IMR-90 (cell line): Measurements from ENCODE around the gene RAD51B. TPM values are rescaled to one million over a fixed set of nuclear protein-coding genes. Genes with fewer than 3 reads are reported as not detected.

Source experiments
- ATAC-seq: fragments of 200-7000 bp; cut with Tn5 transposase; 2 replicates; pipeline ENCODE4 v1.9.1; 2020; ENCODE audit warnings: low read depth, mild to moderate bottlenecking, moderate library complexity
- BruUV-seq: library from RNA; stranded (reverse); fragments of 400-500 nt; replicated peaks from 2 replicates; lab custom pipeline; 2021; lab: Mats Ljungman, UMichigan
- CTCF ChIA-PET: fragments of 300-600 bp; formaldehyde crosslinking; extraction: SDS; loops from one replicate; lab custom pipeline; 2021; ENCODE audit warnings: antibody characterized with exemption; lab: Yijun Ruan, JAX
- POLR2A ChIA-PET: fragments of 300-600 bp; sonication (Branson Sonifier 250); formaldehyde crosslinking; loops from one replicate; lab custom pipeline; 2022; ENCODE audit warnings: antibody characterized with exemption; ENCODE audit not compliant: unreplicated experiment; lab: Charles Lee
- DNase-seq: peaks from one replicate; pipeline ENCODE4 v3.0.0; 2013
- H2AFZ ChIP-seq: replicated peaks from 2 replicates; pipeline ENCODE3; 2013; ENCODE audit warnings: low read length, mild to moderate bottlenecking; ENCODE audit not compliant: poor library complexity
- H2AK5ac ChIP-seq: 2 replicates; pipeline ENCODE4 v1.6.1; 2013; ENCODE audit warnings: low read depth, low read length, inconsistent platforms
- H2AK9ac ChIP-seq: replicated peaks from 2 replicates; pipeline ENCODE3; 2013; ENCODE audit warnings: mild to moderate bottlenecking, low read depth, low read length, moderate library complexity; ENCODE audit not compliant: poor library complexity
- H2BK120ac ChIP-seq: 2 replicates; pipeline ENCODE4 v1.6.1; 2013; ENCODE audit warnings: low read depth, low read length, inconsistent platforms
- H2BK15ac ChIP-seq: 3 replicates; pipeline ENCODE4 v1.6.1; 2013; ENCODE audit warnings: low read depth, low read length, inconsistent platforms
- H2BK20ac ChIP-seq: 2 replicates; pipeline ENCODE4 v1.6.1; 2013; ENCODE audit warnings: low read depth, mild to moderate bottlenecking, inconsistent platforms, low read length, moderate library complexity
- H2BK5ac ChIP-seq: 2 replicates; pipeline ENCODE4 v1.6.1; 2013; ENCODE audit warnings: mild to moderate bottlenecking, low read depth, low read length, inconsistent platforms; ENCODE audit not compliant: poor library complexity, severe bottlenecking
- H3K14ac ChIP-seq: replicated peaks from 2 replicates; pipeline ENCODE4 v1.6.1; 2013; ENCODE audit warnings: low read depth, low read length, inconsistent platforms
- H3K18ac ChIP-seq: 2 replicates; pipeline ENCODE4 v1.6.1; 2013; ENCODE audit warnings: low read depth, low read length, control low read depth
- H3K23ac ChIP-seq: 2 replicates; pipeline ENCODE4 v1.6.1; 2013; ENCODE audit warnings: low read depth, low read length, inconsistent platforms
- H3K27ac ChIP-seq: 2 replicates; pipeline ENCODE4 v1.5.1; 2013; ENCODE audit warnings: mild to moderate bottlenecking, control low read depth, low read length; ENCODE audit not compliant: insufficient read depth
- H3K27me3 ChIP-seq: 2 replicates; pipeline ENCODE4 v1.6.1; 2013; ENCODE audit warnings: low read length; ENCODE audit not compliant: control insufficient read depth, insufficient read depth
- H3K36me3 ChIP-seq: 2 replicates; pipeline ENCODE4 v1.6.1; 2013; ENCODE audit warnings: low read length, mixed read lengths; ENCODE audit not compliant: control insufficient read depth, insufficient read depth
- H3K4ac ChIP-seq: 2 replicates; pipeline ENCODE4 v1.6.1; 2013; ENCODE audit warnings: low read depth, low read length, inconsistent platforms
- H3K4me1 ChIP-seq: 2 replicates; pipeline ENCODE4 v1.6.1; 2013; ENCODE audit warnings: low read length, mixed read lengths; ENCODE audit not compliant: control insufficient read depth, insufficient read depth
- H3K4me2 ChIP-seq: 2 replicates; pipeline ENCODE4 v1.6.1; 2013; ENCODE audit warnings: low read depth, mild to moderate bottlenecking, control low read depth, low read length, moderate library complexity
- H3K4me3 ChIP-seq: 2 replicates; pipeline ENCODE4 v1.5.1; 2013; ENCODE audit warnings: low read depth, mild to moderate bottlenecking, control low read depth, low read length, moderate library complexity; ENCODE audit not compliant: insufficient read depth
- H3K56ac ChIP-seq: 2 replicates; pipeline ENCODE4 v1.6.1; 2013; ENCODE audit warnings: low read length, inconsistent platforms; ENCODE audit not compliant: insufficient read depth; ENCODE audit errors: extremely low read depth
- H3K79me1 ChIP-seq, 2 experiments: 2 replicates each; pipeline ENCODE4 v1.6.1; 2013; ENCODE audit warnings: low read length in 2 of 2, inconsistent platforms in 1 of 2, low read depth in 1 of 2
- H3K9ac ChIP-seq: 2 replicates; pipeline ENCODE4 v1.6.1; 2013; ENCODE audit warnings: low read depth, low read length, control low read depth
- H3K9me1 ChIP-seq: 2 replicates; pipeline ENCODE4 v1.6.1; 2013; ENCODE audit warnings: low read length, inconsistent platforms; ENCODE audit not compliant: insufficient read depth
- H3K9me3 ChIP-seq: 2 replicates; pipeline ENCODE4 v1.6.1; 2013; ENCODE audit warnings: low read length; ENCODE audit not compliant: control insufficient read depth, insufficient read depth
- H4K20me1 ChIP-seq: 2 replicates; pipeline ENCODE4 v1.6.1; 2013; ENCODE audit warnings: low read length, inconsistent platforms; ENCODE audit not compliant: insufficient read depth
- H4K5ac ChIP-seq: 2 replicates; pipeline ENCODE4 v1.6.1; 2013; ENCODE audit warnings: mild to moderate bottlenecking, low read depth, low read length, control low read depth
- H4K8ac ChIP-seq, 2 experiments: 2 replicates each; pipeline ENCODE4 v1.6.1; 2013; ENCODE audit warnings: low read depth in 2 of 2, low read length in 2 of 2, control low read depth in 1 of 2, inconsistent platforms in 1 of 2
- H4K91ac ChIP-seq: 2 replicates; pipeline ENCODE4 v1.6.1; 2013; ENCODE audit warnings: low read depth, low read length, inconsistent platforms; ENCODE audit not compliant: insufficient read depth
- BHLHE40 ChIP-seq: fragments of 150-350 bp; IDR thresholded peaks from 2 replicates; pipeline ENCODE4 v1.6.1; 2016; ENCODE audit warnings: mild to moderate bottlenecking, low read depth, low read length
- CEBPB ChIP-seq: IDR thresholded peaks from 2 replicates; pipeline ENCODE4 v1.6.1; 2012; ENCODE audit warnings: low read depth, low read length, improper control_type of control experiment
- MAZ ChIP-seq: IDR thresholded peaks from 2 replicates; pipeline ENCODE4 v1.6.1; 2012; ENCODE audit warnings: low read depth, mild to moderate bottlenecking, low read length, improper control_type of control experiment, moderate library complexity, borderline replicate concordance
- NFE2L2 ChIP-seq: fragments of 150-350 bp; IDR thresholded peaks from 2 replicates; pipeline ENCODE4 v1.6.1; 2016; ENCODE audit warnings: low read depth, mild to moderate bottlenecking, low read length
- POLR2A ChIP-seq: IDR thresholded peaks from 2 replicates; pipeline ENCODE4 v1.6.1; 2012; ENCODE audit warnings: mild to moderate bottlenecking, low read depth, low read length
- RAD21 ChIP-seq: IDR thresholded peaks from 2 replicates; pipeline ENCODE4 v1.6.1; 2012; ENCODE audit warnings: low read length, improper control_type of control experiment
- RCOR1 ChIP-seq: IDR thresholded peaks from 2 replicates; pipeline ENCODE4 v1.6.1; 2012; ENCODE audit warnings: mild to moderate bottlenecking, low read length, improper control_type of control experiment; ENCODE audit not compliant: insufficient replicate concordance
- RFX5 ChIP-seq: IDR thresholded peaks from 2 replicates; pipeline ENCODE4 v1.8.0; 2012; ENCODE audit warnings: low read depth, mild to moderate bottlenecking, low read length, moderate library complexity
- SMC3 ChIP-seq: fragments of 150-350 bp; IDR thresholded peaks from 2 replicates; pipeline ENCODE4 v1.6.1; 2016; ENCODE audit warnings: low read depth, mild to moderate bottlenecking, antibody characterized with exemption, low read length, moderate library complexity
- WGBS, 2 experiments: methylation state at CpG; one replicate each; pipeline versions ENCODE4 v1.1.5 to v1.1.7; 2013; ENCODE audit warnings: missing lambda C conversion rate in 2 of 2; ENCODE audit not compliant: insufficient read length in 1 of 2; ENCODE audit errors: extremely low coverage in 2 of 2; 5-methylcytosine and 5-hydroxymethylcytosine counted together
- dilution Hi-C: fragments of 300-500 bp; cut with HindIII; formaldehyde crosslinking; loops from one replicate; pipeline ENCODE4 v1.14.3; 2018; ENCODE audit warnings: low sequenced_read_pairs; ENCODE audit not compliant: unreplicated experiment
- in situ Hi-C: fragments of 300-500 bp; cut with MboI; formaldehyde crosslinking; loops from 3 replicates; pipeline ENCODE4 v1.14.3; 2019; ENCODE audit warnings: low sequenced_read_pairs, inconsistent platforms, mixed read lengths
- intact Hi-C: fragments of 100-400 bp; cut with micrococcal nuclease; formaldehyde crosslinking; loops from 2 replicates; pipeline ENCODE4 v1.10.0; 2022
- polyA plus RNA-seq, 3 experiments: library from polyadenylated mRNA; depleted of rRNA; stranded (reverse); fragments of >200 nt; gene quantifications; 2 replicates each; pipeline ENCODE4 v1.2.3, GENCODE V29; 2012; ENCODE audit warnings: low replicate concordance in 1 of 3
- total RNA-seq: library from RNA; depleted of rRNA; stranded (reverse); fragments of >200 nt; gene quantifications from 2 replicates; pipeline ENCODE4 v1.2.3, GENCODE V29; 2012
- TF ChIP-seq, protein P1 (sequence below): fragments of 150-350 bp; IDR thresholded peaks from 2 replicates; pipeline ENCODE4 v1.6.1; 2016; ENCODE audit warnings: low read depth, mild to moderate bottlenecking, low read length, moderate library complexity, borderline replicate concordance
- TF ChIP-seq, protein P2 (sequence below): conservative IDR thresholded peaks from 2 replicates; pipeline ENCODE4 v1.5.1; 2012; ENCODE audit warnings: mild to moderate bottlenecking, low read depth, low read length, improper control_type of control experiment

The RAD51B gene
- total and polyA plus RNA-seq, 2 of the 4 experiments (the other 2 are of a cell fraction), result 5.1 to 18.8 TPM

DNA sequence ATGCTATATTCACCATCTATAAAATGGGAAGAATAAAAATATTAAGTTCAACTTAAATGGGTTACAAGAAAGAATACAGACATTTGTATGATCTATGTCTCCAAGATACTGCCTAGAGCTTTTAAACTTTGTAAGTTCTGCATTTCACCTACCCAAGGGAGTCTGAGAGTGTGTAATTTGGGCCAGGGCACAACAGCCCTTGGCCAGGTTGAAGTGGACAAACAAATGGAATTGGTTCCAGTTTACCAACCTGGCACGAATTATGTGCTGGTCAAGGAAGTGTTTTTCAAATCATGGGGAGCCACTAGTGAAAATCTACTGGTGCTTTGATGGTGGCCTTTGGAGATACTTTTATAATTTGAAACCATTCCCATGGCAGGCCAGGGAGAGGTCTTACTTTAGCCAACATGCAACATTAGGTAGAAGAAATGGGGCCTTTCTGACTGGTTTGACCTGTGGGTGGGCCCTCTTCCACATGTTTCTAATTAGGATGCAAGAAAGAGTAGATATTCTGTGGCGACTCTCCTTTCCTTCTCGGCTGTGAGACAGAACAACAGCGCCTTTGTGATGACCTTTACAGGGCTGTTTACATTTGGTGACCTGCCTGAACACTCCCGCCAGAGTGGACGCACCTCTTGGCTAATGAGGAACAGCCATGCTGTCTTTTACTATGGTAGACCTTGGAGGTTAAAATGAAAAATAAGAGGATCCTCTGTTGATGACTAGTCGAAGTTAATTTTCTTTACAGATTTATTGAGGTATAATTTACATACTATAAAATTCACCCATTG lies 496.7 kb downstream of the RAD51B start:
- Histone ChIP-seq H3K4me1 (no peaks in the 10 kb centered on the region), H3K79me1 (no peaks in the 10 kb centered on the region), H3K27me3 (no peaks in the 10 kb centered on the region), H2AFZ (no peak overlapping the region), H3K23ac (no peak overlapping the region), H3K9me1 (no peaks in the 10 kb centered on the region), H3K9me3 (no peaks in the 10 kb centered on the region), H2AK5ac (no peak overlapping the region), H3K56ac (no peak overlapping the region), H3K9ac (no peak overlapping the region), H4K8ac (no peak overlapping the region), H3K36me3 (no peaks in the 10 kb centered on the region), H4K20me1 (no peaks in the 10 kb centered on the region), H3K14ac (no peak overlapping the region), H3K4me2 (no peak overlapping the region), H3K27ac (no peak overlapping the region), H3K4me3 (no peak overlapping the region), H2AK9ac (no peak overlapping the region), H2BK15ac (no peak overlapping the region), H3K18ac (no peak overlapping the region), H2BK20ac (no peak overlapping the region), H4K5ac (no peak overlapping the region), H3K4ac (no peak overlapping the region), H2BK120ac (no peak overlapping the region), H4K91ac (no peak overlapping the region), H2BK5ac (no peak overlapping the region)
- no peak for TF ChIP-seq CEBPB
- TF ChIP-seq MAZ, result no peak
- TF ChIP-seq RCOR1, result no peak
- TF ChIP-seq BHLHE40, result no peak
- TF ChIP-seq RFX5, result no peak
- TF ChIP-seq, protein P1, sequence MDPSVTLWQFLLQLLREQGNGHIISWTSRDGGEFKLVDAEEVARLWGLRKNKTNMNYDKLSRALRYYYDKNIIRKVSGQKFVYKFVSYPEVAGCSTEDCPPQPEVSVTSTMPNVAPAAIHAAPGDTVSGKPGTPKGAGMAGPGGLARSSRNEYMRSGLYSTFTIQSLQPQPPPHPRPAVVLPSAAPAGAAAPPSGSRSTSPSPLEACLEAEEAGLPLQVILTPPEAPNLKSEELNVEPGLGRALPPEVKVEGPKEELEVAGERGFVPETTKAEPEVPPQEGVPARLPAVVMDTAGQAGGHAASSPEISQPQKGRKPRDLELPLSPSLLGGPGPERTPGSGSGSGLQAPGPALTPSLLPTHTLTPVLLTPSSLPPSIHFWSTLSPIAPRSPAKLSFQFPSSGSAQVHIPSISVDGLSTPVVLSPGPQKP, result no peak
- no peak for TF ChIP-seq SMC3
- TF ChIP-seq, protein P2, sequence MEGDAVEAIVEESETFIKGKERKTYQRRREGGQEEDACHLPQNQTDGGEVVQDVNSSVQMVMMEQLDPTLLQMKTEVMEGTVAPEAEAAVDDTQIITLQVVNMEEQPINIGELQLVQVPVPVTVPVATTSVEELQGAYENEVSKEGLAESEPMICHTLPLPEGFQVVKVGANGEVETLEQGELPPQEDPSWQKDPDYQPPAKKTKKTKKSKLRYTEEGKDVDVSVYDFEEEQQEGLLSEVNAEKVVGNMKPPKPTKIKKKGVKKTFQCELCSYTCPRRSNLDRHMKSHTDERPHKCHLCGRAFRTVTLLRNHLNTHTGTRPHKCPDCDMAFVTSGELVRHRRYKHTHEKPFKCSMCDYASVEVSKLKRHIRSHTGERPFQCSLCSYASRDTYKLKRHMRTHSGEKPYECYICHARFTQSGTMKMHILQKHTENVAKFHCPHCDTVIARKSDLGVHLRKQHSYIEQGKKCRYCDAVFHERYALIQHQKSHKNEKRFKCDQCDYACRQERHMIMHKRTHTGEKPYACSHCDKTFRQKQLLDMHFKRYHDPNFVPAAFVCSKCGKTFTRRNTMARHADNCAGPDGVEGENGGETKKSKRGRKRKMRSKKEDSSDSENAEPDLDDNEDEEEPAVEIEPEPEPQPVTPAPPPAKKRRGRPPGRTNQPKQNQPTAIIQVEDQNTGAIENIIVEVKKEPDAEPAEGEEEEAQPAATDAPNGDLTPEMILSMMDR, result no peak
- TF ChIP-seq RAD21, result no peak
- no peak for TF ChIP-seq POLR2A
- no peak for TF ChIP-seq NFE2L2
- no TSS peak for BruUV-seq
- ATAC-seq (no peak), DNase-seq (no peak)
- intact Hi-C loops, result no loop called here
- POLR2A ChIA-PET, result no interaction called here
- no CpG with 5 or more reads among the region's 7 CpGs for WGBS, 2 experiments
- dilution Hi-C loops, result no loop called here
- CTCF ChIA-PET, result no interaction called here
- in situ Hi-C loops, result no loop called here
